ENCODE results near the gene MALT1.

DNA sequence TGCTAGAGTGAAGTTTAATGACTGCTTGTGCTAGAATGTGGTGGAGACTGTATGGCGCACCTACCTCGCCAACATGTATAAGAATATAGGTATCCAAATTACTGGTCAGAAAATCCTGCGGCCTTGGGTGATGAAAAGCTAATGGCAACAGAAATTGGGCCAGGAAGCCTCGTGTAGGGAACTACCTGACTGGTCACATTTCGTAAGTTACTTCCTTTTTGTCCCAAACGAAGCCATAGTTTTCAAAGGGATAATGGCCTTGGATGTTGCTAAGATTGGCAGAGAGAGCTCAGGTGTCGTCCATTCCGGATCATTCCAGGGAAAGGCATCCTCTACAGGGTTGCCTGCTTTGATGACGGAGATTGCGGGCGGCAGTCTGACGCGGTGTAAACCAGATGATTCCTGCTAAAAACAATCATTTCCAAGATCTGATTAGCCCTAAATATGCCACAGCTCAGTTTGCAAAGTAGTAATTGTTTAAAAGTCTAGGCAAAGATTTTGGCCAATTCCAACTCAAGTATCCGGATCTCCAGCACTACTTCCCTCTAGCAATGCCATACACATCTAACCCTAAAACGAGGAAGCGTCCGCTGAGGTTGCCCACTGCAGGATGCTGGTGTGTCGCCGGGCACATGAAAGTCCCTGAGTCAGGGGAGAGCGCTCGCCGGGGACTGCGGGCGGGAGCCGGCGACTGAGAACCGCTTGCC lies 708 bp upstream of the MALT1 start:
- TF ChIP-seq, protein P1, sequence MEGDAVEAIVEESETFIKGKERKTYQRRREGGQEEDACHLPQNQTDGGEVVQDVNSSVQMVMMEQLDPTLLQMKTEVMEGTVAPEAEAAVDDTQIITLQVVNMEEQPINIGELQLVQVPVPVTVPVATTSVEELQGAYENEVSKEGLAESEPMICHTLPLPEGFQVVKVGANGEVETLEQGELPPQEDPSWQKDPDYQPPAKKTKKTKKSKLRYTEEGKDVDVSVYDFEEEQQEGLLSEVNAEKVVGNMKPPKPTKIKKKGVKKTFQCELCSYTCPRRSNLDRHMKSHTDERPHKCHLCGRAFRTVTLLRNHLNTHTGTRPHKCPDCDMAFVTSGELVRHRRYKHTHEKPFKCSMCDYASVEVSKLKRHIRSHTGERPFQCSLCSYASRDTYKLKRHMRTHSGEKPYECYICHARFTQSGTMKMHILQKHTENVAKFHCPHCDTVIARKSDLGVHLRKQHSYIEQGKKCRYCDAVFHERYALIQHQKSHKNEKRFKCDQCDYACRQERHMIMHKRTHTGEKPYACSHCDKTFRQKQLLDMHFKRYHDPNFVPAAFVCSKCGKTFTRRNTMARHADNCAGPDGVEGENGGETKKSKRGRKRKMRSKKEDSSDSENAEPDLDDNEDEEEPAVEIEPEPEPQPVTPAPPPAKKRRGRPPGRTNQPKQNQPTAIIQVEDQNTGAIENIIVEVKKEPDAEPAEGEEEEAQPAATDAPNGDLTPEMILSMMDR (IDR thresholded peaks at IDR 0.05; ENCODE audit: insufficient read depth, low read length, poor library complexity, severe bottlenecking), result no peak
- TF ChIP-seq EZH2phosphoT487 (conservative IDR thresholded peaks at IDR 0.05; ENCODE audit: low read length), result no peak

Measured in SU-DHL-6 (cell line).